A673 (cell line): ENCODE data around the gene NR1D1.

Experiments used
- EZH2 ChIP-seq: fragments of 200-600 bp; sonication (generic); IDR thresholded peaks from 2 replicates; pipeline ENCODE4 v1.6.1; 2017; ENCODE audit warnings: borderline replicate concordance, low read depth, mild to moderate bottlenecking, mixed read lengths, antibody characterized with exemption, low read length; ENCODE audit not compliant: poor library complexity, severe bottlenecking
- TF ChIP-seq, protein P1 (sequence below): fragments of 300-800, 200-600 bp; sonication (generic); conservative IDR thresholded peaks from 2 replicates; pipeline ENCODE4 v1.5.1; 2017; ENCODE audit warnings: low read depth, mild to moderate bottlenecking, antibody characterized with exemption, low read length, moderate library complexity, mixed read lengths

- TF ChIP-seq, protein P1, sequence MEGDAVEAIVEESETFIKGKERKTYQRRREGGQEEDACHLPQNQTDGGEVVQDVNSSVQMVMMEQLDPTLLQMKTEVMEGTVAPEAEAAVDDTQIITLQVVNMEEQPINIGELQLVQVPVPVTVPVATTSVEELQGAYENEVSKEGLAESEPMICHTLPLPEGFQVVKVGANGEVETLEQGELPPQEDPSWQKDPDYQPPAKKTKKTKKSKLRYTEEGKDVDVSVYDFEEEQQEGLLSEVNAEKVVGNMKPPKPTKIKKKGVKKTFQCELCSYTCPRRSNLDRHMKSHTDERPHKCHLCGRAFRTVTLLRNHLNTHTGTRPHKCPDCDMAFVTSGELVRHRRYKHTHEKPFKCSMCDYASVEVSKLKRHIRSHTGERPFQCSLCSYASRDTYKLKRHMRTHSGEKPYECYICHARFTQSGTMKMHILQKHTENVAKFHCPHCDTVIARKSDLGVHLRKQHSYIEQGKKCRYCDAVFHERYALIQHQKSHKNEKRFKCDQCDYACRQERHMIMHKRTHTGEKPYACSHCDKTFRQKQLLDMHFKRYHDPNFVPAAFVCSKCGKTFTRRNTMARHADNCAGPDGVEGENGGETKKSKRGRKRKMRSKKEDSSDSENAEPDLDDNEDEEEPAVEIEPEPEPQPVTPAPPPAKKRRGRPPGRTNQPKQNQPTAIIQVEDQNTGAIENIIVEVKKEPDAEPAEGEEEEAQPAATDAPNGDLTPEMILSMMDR = no peak
- TF ChIP-seq EZH2 = no peak
Measured at GRCh38 chr17:40113907-40114245, 13.5 kb upstream of the NR1D1 start.
